Measurements from ENCODE around the gene MAGEB3.

MAGEB3 gene

DNA sequence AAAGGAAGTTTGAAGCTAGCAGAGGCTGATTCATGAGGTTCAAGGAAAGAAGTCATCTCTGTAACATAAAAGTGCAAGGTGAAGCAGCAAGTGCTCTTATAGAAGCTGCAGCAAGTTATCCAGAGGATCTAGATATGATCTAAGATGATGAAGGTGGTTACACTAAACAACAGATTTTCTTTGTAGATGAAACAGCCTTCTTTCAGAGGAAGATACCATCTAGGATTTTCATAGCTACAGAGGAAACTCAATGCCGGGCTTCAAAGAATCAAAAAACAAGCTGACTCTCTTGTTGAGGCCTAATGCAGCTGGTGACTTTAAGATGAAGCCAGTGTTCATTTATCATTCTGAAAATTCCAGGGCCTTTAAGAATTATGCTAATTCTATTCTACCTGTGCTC, 50.0 kb downstream of the MAGEB3 start:
- DNase-seq (ENCODE audit: low read depth): no peak

DNA sequence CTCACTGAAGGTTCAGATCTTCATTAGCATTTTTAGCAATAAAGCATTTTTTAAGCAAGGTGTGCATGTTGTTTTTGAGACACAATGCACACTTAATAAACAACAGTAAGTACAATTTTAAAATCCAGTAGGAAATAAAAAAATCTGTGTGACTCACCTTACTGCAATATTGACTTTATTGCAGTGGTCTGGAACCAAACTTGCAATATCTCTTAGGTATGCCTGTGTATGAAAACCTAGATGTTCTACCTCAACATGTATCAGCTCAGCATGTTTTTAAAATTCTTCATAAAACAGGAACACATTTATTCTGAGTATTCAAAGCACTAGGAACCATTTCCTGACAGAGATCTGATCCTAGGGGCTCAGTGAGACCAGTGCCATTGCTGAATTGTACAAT, 52.1 kb downstream of the MAGEB3 start:
- DNase-seq (ENCODE audit: low read depth): no peak

DNA sequence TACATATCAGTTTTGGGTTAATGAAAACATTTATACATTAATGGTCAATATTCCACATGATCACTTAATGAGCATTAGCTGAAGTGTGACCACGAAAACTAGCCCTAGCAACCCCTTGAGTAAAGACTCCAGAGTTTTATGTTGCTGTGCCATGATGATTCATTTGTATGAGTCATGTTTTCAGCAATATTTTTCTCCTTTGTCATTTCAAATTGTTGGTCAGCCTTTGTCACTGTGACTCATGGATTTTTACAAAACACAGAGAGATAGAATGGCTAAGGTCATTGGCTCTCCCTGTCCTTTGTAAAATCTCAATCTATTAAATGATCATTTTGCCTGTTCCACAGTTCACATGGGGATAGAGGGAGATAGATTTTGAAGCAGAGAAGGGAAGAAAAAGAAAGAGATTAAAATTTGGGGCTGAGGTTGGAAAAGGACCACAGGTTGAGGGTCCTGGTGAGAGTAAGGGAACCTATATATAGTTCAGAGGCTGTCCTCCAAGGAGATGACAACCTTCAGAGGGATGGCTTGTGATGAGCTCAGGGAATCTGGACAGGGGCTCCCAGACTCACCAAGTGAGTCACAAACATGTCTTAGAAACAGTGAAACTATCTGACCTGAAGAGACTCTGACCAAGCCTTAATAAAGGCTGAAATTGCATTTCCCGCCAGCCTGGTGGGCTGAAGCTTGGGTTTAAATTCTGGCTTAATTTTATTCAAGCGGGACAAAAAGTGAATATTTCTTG, 53.2 kb downstream of the MAGEB3 start:
- no peak for DNase-seq (ENCODE audit: low read depth)

Measured in activated T-cell treated with anti-CD3 and anti-CD28 coated beads for 1 hour (primary cell).